GM13976 (cell line): ENCODE data around the gene GRWD1.
A peak's percentile ranks its signal among the peaks of the same experiment; 100 is the strongest.

Source experiments
- DNase-seq: peaks from one replicate; pipeline ENCODE4 v3.0.0; 2012; ENCODE audit warnings: low spot score
- CTCF ChIP-seq: IDR thresholded peaks from 2 replicates; pipeline ENCODE4 v1.5.1; 2012; ENCODE audit warnings: borderline replicate concordance, mild to moderate bottlenecking; ENCODE audit not compliant: insufficient read depth; ENCODE audit errors: extremely low read depth, missing control alignments, control extremely low read depth
- in situ Hi-C: fragments of 300-500 bp; cut with MboI; formaldehyde crosslinking; loops from one replicate; pipeline ENCODE4 v1.12.0; 2022; ENCODE audit warnings: low sequenced_read_pairs, mixed read lengths, inconsistent platforms; ENCODE audit not compliant: unreplicated experiment

The GRWD1 gene

DNA sequence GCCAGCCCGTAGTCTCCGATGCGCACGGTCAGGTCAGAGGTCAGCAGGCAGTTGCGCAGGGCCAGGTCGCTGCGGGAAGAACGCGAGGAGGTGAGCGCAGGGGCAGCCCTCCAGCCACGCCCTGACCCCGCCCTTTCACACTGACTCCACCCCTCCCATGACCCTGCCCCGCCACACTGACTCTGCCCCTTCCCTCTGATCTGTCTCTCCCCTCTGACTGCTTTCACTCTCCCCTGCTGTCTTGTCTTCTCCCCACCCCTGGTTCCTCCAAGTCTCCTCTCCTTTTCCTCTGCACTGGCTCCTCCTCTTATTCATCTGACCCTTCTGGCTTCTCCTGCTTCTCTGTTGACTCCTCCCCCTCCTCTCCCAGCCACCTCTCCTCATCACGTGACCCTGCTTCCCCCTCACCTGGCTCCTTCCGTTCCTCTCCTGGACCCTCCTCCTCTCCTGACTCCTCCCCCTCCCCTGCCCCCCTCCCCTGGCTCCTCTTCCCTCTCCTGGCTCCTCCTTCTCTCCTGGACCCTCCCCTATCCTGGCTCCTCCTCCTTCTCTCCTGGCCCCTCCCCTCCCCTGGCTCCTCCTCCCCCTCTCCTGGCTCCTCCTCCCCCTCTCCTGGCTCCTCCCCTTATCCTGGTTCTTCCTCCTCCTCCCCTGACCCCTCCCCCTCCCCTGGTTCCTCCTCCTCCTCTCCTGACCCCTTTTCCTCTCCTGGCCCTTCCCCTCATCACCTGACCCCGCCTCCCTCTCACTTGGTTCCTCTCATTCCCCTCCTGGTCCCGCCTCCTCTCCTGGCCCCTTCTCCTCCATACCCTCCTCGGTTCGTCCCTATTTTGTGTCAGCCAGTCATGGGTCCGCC is 55.9 kb downstream of the GRWD1 start:
- in situ Hi-C loops = no loop called here
- DNase-seq = peak; percentile 85
- TF ChIP-seq CTCF = no peak

GRCh38 chr19:48502350-48503018 is 56.7 kb downstream of the GRWD1 start:
- in situ Hi-C loops = no loop called here

DNA sequence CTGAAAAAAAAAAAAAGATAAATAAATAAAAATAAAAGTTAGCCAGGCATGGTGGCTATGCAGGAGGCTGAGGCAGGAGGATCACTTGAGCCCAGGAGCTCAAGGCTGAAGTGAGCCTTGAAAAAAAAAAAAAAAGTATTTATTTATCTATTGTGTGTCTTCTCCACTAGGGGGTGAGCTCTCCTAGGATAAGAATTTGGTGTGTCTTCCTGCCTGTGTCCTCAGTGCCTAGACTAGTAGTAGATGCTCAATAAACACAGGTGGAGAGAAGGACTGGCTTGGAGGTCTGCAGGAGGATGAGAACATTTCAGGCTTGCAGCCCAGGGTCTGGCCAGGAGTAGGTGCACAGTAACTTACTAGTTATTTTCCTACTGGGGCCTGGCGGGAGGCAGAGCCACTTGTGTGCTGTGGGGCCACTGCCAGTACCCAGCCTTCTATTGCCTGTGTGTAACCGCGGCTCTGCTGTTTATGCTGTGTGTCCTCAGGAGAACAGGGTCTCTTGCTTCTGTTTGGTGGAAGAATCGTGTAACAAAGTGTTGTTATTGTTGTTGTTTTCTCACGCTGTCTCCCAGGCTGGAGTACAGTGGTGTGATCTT is 60.5 kb downstream of the GRWD1 start:
- peak; percentile 74 for DNase-seq
- TF ChIP-seq CTCF = no peak
- in situ Hi-C loops = loop anchor here (5.0 kb wide), 1 partner anchor 81 kb away; no protein-coding TSS in a partner anchor

More at GRCh38 chr19:48502350-48503018, 56.7 kb downstream of the GRWD1 start:
- TF ChIP-seq CTCF = no peak
- no peak for DNase-seq
